Nephron progenitor cell (in vitro differentiated cells): ENCODE results near the gene NFE2L1.
"Not testable (repeated sequence)": the region's sequence is repeated elsewhere in the genome, so short reads cannot be mapped to it uniquely, and the experiment has no call there.

Experiments
- DNase-seq: peaks from one replicate; pipeline ENCODE4 v3.0.0; 2021
- H3K27ac Mint-ChIP-seq: 2 replicates; pipeline ENCODE4 v1.8.0; 2021; ENCODE audit warnings: mild to moderate bottlenecking, moderate library complexity, mixed read lengths
- H3K27me3 Mint-ChIP-seq: 2 replicates; pipeline ENCODE4 v1.8.0; 2021; ENCODE audit warnings: mild to moderate bottlenecking, low read depth, mixed read lengths; ENCODE audit not compliant: poor library complexity
- H3K36me3 Mint-ChIP-seq: 2 replicates; pipeline ENCODE4 v1.8.0; 2021; ENCODE audit warnings: low read depth, mixed read lengths
- H3K4me1 Mint-ChIP-seq: 2 replicates; pipeline ENCODE4 v1.8.0; 2021; ENCODE audit warnings: mixed read lengths
- H3K4me3 Mint-ChIP-seq: 2 replicates; pipeline ENCODE4 v1.8.0; 2021; ENCODE audit warnings: mild to moderate bottlenecking, moderate library complexity, mixed read lengths
- H3K9me3 Mint-ChIP-seq: 2 replicates; pipeline ENCODE4 v1.8.0; 2021; ENCODE audit warnings: mild to moderate bottlenecking, moderate library complexity, mixed read lengths
- TF ChIP-seq, protein P1 (sequence below): fragments of 200-600 bp; sonication (generic); IDR thresholded peaks from 2 replicates; pipeline ENCODE4 v1.5.0; 2021; ENCODE audit warnings: antibody characterized with exemption

NFE2L1 gene

DNA sequence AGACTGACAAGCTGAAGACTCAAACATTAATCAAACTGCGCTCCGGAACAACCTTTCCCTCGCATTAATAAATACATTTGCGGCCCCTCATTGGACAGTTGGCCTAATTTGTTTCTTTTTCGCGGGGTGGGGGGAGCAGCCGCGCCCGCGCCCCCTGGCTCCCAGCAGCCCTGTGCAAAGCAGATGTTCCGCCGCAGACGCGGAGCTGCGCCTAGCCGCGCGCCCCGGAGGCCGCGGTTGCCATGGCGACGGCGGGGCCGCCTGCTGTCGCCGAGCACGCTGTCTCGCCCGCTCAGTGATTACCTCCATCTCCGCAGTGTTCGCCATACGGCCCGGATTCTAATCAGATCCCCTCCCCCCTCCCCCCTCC, 36.0 kb upstream of the NFE2L1 start:
- H3K36me3 Mint-ChIP-seq: no peaks in the 10 kb centered on the region
- H3K27ac Mint-ChIP-seq: peak overlapping the region; percentile 95
- TF ChIP-seq, protein P1, sequence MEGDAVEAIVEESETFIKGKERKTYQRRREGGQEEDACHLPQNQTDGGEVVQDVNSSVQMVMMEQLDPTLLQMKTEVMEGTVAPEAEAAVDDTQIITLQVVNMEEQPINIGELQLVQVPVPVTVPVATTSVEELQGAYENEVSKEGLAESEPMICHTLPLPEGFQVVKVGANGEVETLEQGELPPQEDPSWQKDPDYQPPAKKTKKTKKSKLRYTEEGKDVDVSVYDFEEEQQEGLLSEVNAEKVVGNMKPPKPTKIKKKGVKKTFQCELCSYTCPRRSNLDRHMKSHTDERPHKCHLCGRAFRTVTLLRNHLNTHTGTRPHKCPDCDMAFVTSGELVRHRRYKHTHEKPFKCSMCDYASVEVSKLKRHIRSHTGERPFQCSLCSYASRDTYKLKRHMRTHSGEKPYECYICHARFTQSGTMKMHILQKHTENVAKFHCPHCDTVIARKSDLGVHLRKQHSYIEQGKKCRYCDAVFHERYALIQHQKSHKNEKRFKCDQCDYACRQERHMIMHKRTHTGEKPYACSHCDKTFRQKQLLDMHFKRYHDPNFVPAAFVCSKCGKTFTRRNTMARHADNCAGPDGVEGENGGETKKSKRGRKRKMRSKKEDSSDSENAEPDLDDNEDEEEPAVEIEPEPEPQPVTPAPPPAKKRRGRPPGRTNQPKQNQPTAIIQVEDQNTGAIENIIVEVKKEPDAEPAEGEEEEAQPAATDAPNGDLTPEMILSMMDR: no peak
- H3K4me1 Mint-ChIP-seq: peaks cover 61% of the 10 kb centered on the region
- H3K4me3 Mint-ChIP-seq: peak overlapping the region; percentile 77
- H3K27me3 Mint-ChIP-seq: peaks cover 5% of the 10 kb centered on the region
- peak; percentile 84 for DNase-seq
- no peaks in the 10 kb centered on the region for H3K9me3 Mint-ChIP-seq

DNA sequence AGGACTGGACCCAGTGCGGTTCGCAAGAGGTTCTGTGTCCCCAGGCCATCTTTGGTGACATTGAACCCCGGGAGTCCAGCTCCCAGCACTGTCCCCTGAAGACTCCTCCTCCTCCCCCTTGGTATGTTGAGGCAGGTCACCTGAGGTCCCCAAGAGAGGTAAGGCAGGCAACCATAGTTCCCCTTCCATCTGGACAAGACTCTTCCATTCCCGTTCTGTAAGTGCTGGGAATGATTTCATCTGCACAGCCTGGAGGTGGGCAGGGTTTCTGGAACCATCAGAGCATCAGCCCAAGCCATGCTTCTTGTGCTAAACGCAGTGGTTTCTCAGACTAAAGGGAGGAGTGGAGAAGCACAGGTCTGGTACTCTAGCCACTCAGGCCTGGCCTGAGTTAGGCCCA, 35.5 kb upstream of the NFE2L1 start:
- peaks cover 61% of the 10 kb centered on the region for H3K4me1 Mint-ChIP-seq
- H3K4me3 Mint-ChIP-seq: peak overlapping the region; percentile 77
- no peak overlapping the region for H3K27ac Mint-ChIP-seq
- no peak for DNase-seq
- peaks cover 6% of the 10 kb centered on the region for H3K27me3 Mint-ChIP-seq
- TF ChIP-seq, protein P1: no peak
- no peaks in the 10 kb centered on the region for H3K36me3 Mint-ChIP-seq
- H3K9me3 Mint-ChIP-seq: no peaks in the 10 kb centered on the region

DNA sequence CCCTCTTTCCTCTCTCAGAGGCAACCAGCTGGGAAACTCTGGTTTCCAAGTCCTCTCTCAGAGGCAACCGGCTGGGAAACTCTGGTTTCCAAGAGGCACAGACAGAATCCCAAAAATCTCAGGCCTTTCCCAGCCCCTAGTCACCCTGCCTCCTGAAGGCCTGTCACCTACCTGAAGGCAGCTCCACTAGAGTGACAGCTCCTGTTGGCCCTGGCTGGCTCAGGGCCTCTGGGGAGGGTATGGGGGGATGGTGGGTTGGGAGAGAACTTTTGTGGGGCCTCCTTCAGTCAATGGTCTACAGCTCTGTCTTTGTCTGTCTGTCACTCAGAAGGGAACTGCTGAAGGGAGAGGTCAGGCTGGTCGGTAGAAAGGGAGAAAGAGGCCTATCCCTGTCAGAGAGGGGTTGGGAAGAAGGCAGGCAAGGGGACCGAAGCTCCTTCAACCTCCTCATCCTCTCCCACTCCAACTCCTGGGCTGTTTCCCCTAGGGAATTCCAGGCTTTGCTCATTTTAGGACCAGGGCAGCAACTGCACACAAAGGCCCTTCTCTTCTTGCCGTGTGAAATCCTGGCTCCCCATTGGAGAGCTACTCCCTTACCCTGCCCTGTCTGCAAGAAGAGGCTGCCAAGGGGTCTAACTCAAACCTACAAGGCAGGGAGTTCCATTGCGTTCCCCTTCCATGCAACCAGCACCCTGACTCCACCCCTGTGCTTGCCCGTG, 34.1 kb upstream of the NFE2L1 start:
- Mint-ChIP-seq H3K9me3 (no peaks in the 10 kb centered on the region), H3K4me3 (peak overlapping the region; percentile 47), H3K4me1 (peaks cover 73% of the 10 kb centered on the region), H3K27me3 (peaks cover 9% of the 10 kb centered on the region), H3K27ac (peak overlapping the region; percentile 2), H3K36me3 (no peaks in the 10 kb centered on the region)
- DNase-seq: no peak
- TF ChIP-seq, protein P1: no peak

DNA sequence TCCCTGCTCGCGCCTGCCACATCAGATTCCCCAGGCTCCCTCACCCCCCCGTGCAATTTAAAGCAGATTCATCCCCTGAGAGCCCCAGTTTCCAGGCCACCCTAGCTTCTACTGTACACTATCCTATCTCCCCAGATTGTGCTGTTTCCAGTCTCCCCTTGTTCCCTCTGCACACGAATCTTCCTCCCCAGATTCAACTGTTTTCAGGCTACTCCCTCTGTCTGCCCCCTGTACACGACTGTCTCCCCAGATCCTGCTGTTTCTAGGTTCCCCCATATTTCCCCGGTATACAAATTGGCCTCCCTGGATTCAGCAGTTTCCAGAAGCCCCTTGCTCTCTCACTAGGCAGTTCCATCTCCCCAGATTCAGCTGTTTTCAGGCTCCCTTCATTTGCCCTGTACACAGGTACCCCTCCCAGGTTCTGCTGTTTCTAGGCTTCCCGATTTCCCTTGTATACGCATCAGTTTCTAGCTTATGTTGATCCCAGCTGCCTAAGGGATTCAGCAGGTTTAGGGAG, 33.5 kb upstream of the NFE2L1 start:
- Mint-ChIP-seq H3K27ac (peak overlapping the region; percentile 2), H3K27me3 (peaks cover 10% of the 10 kb centered on the region), H3K4me1 (peaks cover 75% of the 10 kb centered on the region), H3K36me3 (no peaks in the 10 kb centered on the region), H3K9me3 (no peaks in the 10 kb centered on the region), H3K4me3 (peak overlapping the region; percentile 27)
- DNase-seq: no peak
- TF ChIP-seq, protein P1: no peak

DNA sequence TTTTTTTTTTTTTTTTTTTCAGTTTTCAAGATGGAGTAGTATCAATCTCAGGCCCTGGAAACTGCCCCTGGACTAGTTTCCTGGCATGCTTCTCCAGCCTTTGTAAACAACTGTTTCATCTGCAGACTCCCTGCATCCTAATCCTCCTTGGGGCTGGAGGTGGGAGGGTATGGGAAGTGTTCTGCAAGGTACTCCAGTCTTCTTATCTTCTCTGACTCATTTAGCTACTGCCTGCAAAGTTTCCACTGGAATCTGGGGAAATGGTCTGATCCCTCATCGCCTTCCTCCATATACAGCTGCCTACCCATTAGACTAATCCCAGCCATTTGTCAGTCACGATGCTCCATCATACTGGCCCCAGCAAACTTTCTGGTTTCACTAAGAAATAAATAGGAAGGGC, 32.0 kb upstream of the NFE2L1 start:
- no peaks in the 10 kb centered on the region for H3K36me3 Mint-ChIP-seq
- H3K9me3 Mint-ChIP-seq: no peaks in the 10 kb centered on the region
- H3K27me3 Mint-ChIP-seq: peaks cover 22% of the 10 kb centered on the region
- H3K27ac Mint-ChIP-seq: peak overlapping the region; percentile 41
- TF ChIP-seq, protein P1: no peak
- H3K4me3 Mint-ChIP-seq: no peak overlapping the region
- peaks cover 71% of the 10 kb centered on the region for H3K4me1 Mint-ChIP-seq
- DNase-seq: no peak

DNA sequence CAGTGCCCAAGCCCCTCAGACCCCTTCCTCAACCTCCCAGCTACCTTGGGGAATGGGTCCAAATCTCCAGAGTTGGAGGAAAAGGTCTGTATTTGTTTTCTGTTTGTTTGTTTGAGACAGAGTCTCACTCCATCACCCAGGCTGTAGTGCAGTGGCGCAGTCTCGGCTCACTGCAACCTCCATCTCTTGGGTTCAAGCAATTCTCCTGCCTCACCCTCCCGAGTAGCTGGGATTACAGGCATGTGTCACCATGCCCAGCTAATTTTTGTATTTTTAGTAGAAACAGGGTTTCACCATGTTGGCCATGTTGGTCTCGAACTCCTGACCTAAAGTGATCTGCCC, 30.4 kb upstream of the NFE2L1 start:
- H3K27ac Mint-ChIP-seq, H3K4me3 Mint-ChIP-seq, H3K36me3 Mint-ChIP-seq, DNase-seq, H3K9me3 Mint-ChIP-seq: not testable (repeated sequence)
- H3K27me3 Mint-ChIP-seq: peaks cover 28% of the 10 kb centered on the region
- H3K4me1 Mint-ChIP-seq: peaks cover 59% of the 10 kb centered on the region
